AG09309 (cell line): ENCODE data around the gene MICU1.

Experiments
- DNase-seq: peaks from one replicate; pipeline ENCODE4 v3.0.0-alpha.2; 2010; ENCODE audit warnings: low read depth
- H3K4me3 ChIP-seq: 2 replicates; pipeline ENCODE4 v1.5.1; 2011; ENCODE audit warnings: mild to moderate bottlenecking, low read depth, low read length, moderate library complexity; ENCODE audit not compliant: control insufficient read depth
- CTCF ChIP-seq: IDR thresholded peaks from 2 replicates; pipeline ENCODE4 v1.5.1; 2011; ENCODE audit warnings: mild to moderate bottlenecking, low read depth, low read length, inconsistent platforms; ENCODE audit not compliant: insufficient read depth, control insufficient read depth; ENCODE audit errors: missing control alignments

MICU1 gene

GRCh38 chr10:72509206-72509799 is 116.6 kb downstream of the MICU1 start:
- no peak overlapping the region for H3K4me3 ChIP-seq
- no peak for TF ChIP-seq CTCF
- DNase-seq = no peak

GRCh38 chr10:72508033-72508432 is 117.8 kb downstream of the MICU1 start:
- no peak overlapping the region for H3K4me3 ChIP-seq
- DNase-seq = no peak
- TF ChIP-seq CTCF = no peak

- DNase-seq = no peak
- no peak for TF ChIP-seq CTCF
- H3K4me3 ChIP-seq = no peak overlapping the region
Observed at GRCh38 chr10:72506474-72506873, 119.4 kb downstream of the MICU1 start.

GRCh38 chr10:72505435-72505834 is 120.4 kb downstream of the MICU1 start:
- DNase-seq = no peak
- TF ChIP-seq CTCF = no peak
- H3K4me3 ChIP-seq = no peak overlapping the region

GRCh38 chr10:72503694-72504438 is 122.0 kb downstream of the MICU1 start:
- no peak overlapping the region for H3K4me3 ChIP-seq

GRCh38 chr10:72503241-72503640 is 122.6 kb downstream of the MICU1 start:
- no peak overlapping the region for H3K4me3 ChIP-seq
- peak; percentile 52 for DNase-seq
- no peak for TF ChIP-seq CTCF

More at GRCh38 chr10:72503694-72504438, 122.0 kb downstream of the MICU1 start:
- no peak for DNase-seq
- no peak for TF ChIP-seq CTCF
